CD4-positive, alpha-beta T cell treated with Interleukin-4 for 1 hour (primary cell): ENCODE data around the gene ZNF446.
"Not testable (repeated sequence)": the region's sequence is repeated elsewhere in the genome, so short reads cannot be mapped to it uniquely, and the experiment has no call there.

Source experiments
- DNase-seq, 2 donors: peaks; one replicate each; pipeline ENCODE4 v3.0.0-alpha.2; 2020 to 2022

ZNF446 gene

GRCh38 chr19:58475714-58476497 is at the start of gene ZNF446:
Gene ZNF446, plus strand, starts transcription at chr19:58476352. Its CDS starts 867 bp downstream, at chr19:58477219.
- DNase-seq = peak; percentile 96 to 97

- DNase-seq = no peak
Observed at GRCh38 chr19:58428617-58429016, 47.5 kb upstream of the ZNF446 start.

GRCh38 chr19:58429745-58430144 is 46.4 kb upstream of the ZNF446 start:
- DNase-seq = no peak

- no peak for DNase-seq
Observed at GRCh38 chr19:58434217-58434616, 41.9 kb upstream of the ZNF446 start.

GRCh38 chr19:58439576-58440554 is 36.3 kb upstream of the ZNF446 start, which contains the start of gene ZNF132:
Gene ZNF132, minus strand, starts transcription at chr19:58440153. Its CDS starts 332 bp downstream, at chr19:58439821.
- peak; percentile 99 for DNase-seq

GRCh38 chr19:58440556-58440955 is 35.6 kb upstream of the ZNF446 start:
- DNase-seq = no peak

GRCh38 chr19:58442986-58443385 is 33.2 kb upstream of the ZNF446 start:
- DNase-seq = not testable (repeated sequence)

- not testable (repeated sequence) for DNase-seq
Observed at GRCh38 chr19:58448860-58449259, 27.3 kb upstream of the ZNF446 start.

- not testable (repeated sequence) for DNase-seq
Observed at GRCh38 chr19:58449980-58450379, 26.2 kb upstream of the ZNF446 start.

GRCh38 chr19:58450856-58451357 is 25.2 kb upstream of the ZNF446 start:
- no peak for DNase-seq

GRCh38 chr19:58451358-58452101 is 24.6 kb upstream of the ZNF446 start, which contains the start of gene ZNF324B:
Gene ZNF324B, plus strand, starts transcription at chr19:58451622. Its CDS starts 2,080 bp downstream, at chr19:58453702.
- DNase-seq = peak; percentile 97

- no peak for DNase-seq
Observed at GRCh38 chr19:58453743-58454142, 22.4 kb upstream of the ZNF446 start.

- no peak for DNase-seq
Observed at GRCh38 chr19:58455306-58455705, 20.8 kb upstream of the ZNF446 start.

- no peak for DNase-seq
Observed at GRCh38 chr19:58456111-58456510, 20.0 kb upstream of the ZNF446 start.

GRCh38 chr19:58460039-58460438 is 16.1 kb upstream of the ZNF446 start:
- no peak for DNase-seq

- DNase-seq = no peak
Observed at GRCh38 chr19:58466089-58466759, 9.9 kb upstream of the ZNF446 start.

- DNase-seq = peak; percentile 96
Observed at GRCh38 chr19:58466760-58467589, 9.2 kb upstream of the ZNF446 start, which contains the start of gene ZNF324. Gene ZNF324, plus strand, starts transcription at chr19:58467080. Its CDS starts 2,106 bp downstream, at chr19:58469186.

- no peak for DNase-seq
Observed at GRCh38 chr19:58468216-58468839, 7.8 kb upstream of the ZNF446 start.

- no peak for DNase-seq
Observed at GRCh38 chr19:58469241-58470013, 6.7 kb upstream of the ZNF446 start.
